Nephron (organoid): ENCODE results near the gene GCHFR.

Experiments
- H3K27ac Mint-ChIP-seq, 3 experiments: 2 replicates each; pipeline ENCODE4 v1.8.0; 2020; ENCODE audit warnings: mixed read lengths in 3 of 3, mild to moderate bottlenecking in 2 of 3, moderate library complexity in 1 of 3
- H3K27me3 Mint-ChIP-seq: 2 replicates; pipeline ENCODE4 v1.8.0; 2021; ENCODE audit warnings: low read depth, mild to moderate bottlenecking, moderate library complexity, mixed read lengths
- H3K36me3 Mint-ChIP-seq: 2 replicates; pipeline ENCODE4 v1.8.0; 2020; ENCODE audit warnings: low read depth, mixed read lengths
- H3K4me1 Mint-ChIP-seq: 2 replicates; pipeline ENCODE4 v1.8.0; 2020; ENCODE audit warnings: mixed read lengths
- H3K4me3 Mint-ChIP-seq, 3 experiments: 2 replicates each; pipeline ENCODE4 v1.8.0; 2020; ENCODE audit warnings: mild to moderate bottlenecking in 3 of 3, mixed read lengths in 3 of 3, moderate library complexity in 2 of 3
- H3K9me3 Mint-ChIP-seq: 2 replicates; pipeline ENCODE4 v1.8.0; 2020; ENCODE audit warnings: mixed read lengths
- CTCF ChIP-seq, 3 experiments: fragments of 200-600 bp; sonication (generic); IDR thresholded peaks; one replicate each; pipeline ENCODE4 v1.5.0; 2021; ENCODE audit warnings: antibody characterized with exemption in 3 of 3; ENCODE audit not compliant: unreplicated experiment in 3 of 3

Gene GCHFR

GRCh38 chr15:40775740-40776536 lies 12.1 kb downstream of the GCHFR start:
- no peak overlapping the region for H3K4me3 Mint-ChIP-seq
- no peaks in the 10 kb centered on the region for H3K27me3 Mint-ChIP-seq
- no peak overlapping the region for H3K27ac Mint-ChIP-seq
- no peak for TF ChIP-seq CTCF (IDR thresholded peaks at IDR 0.05; ENCODE audit: unreplicated experiment in 3 of 3)
- H3K4me1 Mint-ChIP-seq, result no peaks in the 10 kb centered on the region
- H3K9me3 Mint-ChIP-seq, result no peaks in the 10 kb centered on the region
- peaks cover 35% of the 10 kb centered on the region for H3K36me3 Mint-ChIP-seq

DNA sequence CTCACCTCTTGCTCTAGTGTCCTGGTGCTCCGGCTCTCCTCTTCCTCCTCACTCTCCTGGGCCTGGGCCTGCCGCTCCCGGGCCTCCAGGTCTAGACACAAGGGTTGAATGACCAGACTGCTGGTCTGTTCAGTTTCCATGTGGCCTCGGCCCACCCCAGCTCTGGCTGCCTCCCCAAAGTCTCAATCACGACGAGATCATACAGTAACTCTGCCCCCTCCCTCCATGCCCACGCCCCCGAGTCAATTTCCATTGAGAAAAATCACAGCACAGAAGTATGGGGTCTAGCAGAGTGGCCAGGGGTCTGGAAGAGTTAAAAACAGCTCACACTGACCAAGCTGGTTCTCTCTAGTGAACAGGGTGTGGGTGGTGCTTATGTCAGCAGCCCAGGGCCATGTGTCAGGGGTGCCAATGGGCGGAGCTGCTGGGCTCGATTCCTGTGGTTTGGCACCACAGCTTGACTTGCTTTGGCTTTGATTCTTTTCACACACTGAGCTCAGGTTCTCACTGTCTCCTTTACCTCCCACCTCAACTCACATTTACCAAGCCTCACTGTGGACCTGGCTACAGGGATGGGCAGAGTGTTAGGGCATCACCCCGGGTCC lies 12.8 kb downstream of the GCHFR start:
- Mint-ChIP-seq H3K9me3 (no peaks in the 10 kb centered on the region), H3K4me1 (no peaks in the 10 kb centered on the region), H3K27me3 (no peaks in the 10 kb centered on the region), H3K27ac (no peak overlapping the region), H3K4me3 (no peak overlapping the region), H3K36me3 (peaks cover 35% of the 10 kb centered on the region)
- TF ChIP-seq CTCF (IDR thresholded peaks at IDR 0.05; ENCODE audit: unreplicated experiment in 3 of 3), result no peak

GRCh38 chr15:40782609-40783227 lies 18.9 kb downstream of the GCHFR start:
- Mint-ChIP-seq H3K9me3 (no peaks in the 10 kb centered on the region), H3K4me3 (no peak overlapping the region), H3K4me1 (no peaks in the 10 kb centered on the region), H3K27ac (no peak overlapping the region), H3K36me3 (peaks cover 14% of the 10 kb centered on the region), H3K27me3 (no peaks in the 10 kb centered on the region)
- peak; percentile 60 to 72 (median 62) for TF ChIP-seq CTCF (IDR thresholded peaks at IDR 0.05; ENCODE audit: unreplicated experiment in 3 of 3)

DNA sequence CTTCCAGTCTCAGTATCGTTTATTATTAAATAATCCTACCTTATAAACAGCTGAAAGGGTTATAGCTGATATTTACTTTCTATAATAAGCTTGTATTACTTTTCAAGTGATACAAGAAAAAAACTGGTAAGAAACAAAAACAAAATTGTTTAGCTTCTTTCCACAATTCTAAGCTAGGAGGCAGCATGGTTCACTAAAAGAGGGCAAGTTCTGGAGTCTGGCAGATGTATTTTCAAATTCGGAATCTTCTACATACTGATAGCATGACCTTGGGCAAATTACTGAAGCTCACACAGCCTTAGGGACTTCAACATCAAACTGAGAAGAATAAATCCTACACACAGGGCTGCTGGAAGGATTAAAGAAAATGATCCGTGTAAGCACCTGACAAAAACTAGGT lies 21.3 kb downstream of the GCHFR start:
- H3K4me1 Mint-ChIP-seq, result no peaks in the 10 kb centered on the region
- peaks cover 5% of the 10 kb centered on the region for H3K36me3 Mint-ChIP-seq
- H3K27me3 Mint-ChIP-seq, result no peaks in the 10 kb centered on the region
- H3K27ac Mint-ChIP-seq, result peak overlapping the region in 2 of 3 experiments; percentile 15 to 47
- H3K9me3 Mint-ChIP-seq, result no peaks in the 10 kb centered on the region
- no peak overlapping the region for H3K4me3 Mint-ChIP-seq
- TF ChIP-seq CTCF (IDR thresholded peaks at IDR 0.05; ENCODE audit: unreplicated experiment in 3 of 3), result no peak

- TF ChIP-seq CTCF (IDR thresholded peaks at IDR 0.05; ENCODE audit: unreplicated experiment in 3 of 3), result no peak
These were observed 21.9 kb downstream of the GCHFR start for GRCh38 chr15:40785814-40786213.

More at GRCh38 chr15:40785814-40786213, 21.9 kb downstream of the GCHFR start:
- Mint-ChIP-seq H3K4me3 (no peak overlapping the region), H3K4me1 (no peaks in the 10 kb centered on the region), H3K36me3 (peaks cover 3% of the 10 kb centered on the region), H3K27me3 (no peaks in the 10 kb centered on the region), H3K27ac (peak overlapping the region in 2 of 3 experiments; percentile 15 to 47), H3K9me3 (no peaks in the 10 kb centered on the region)
